Endothelial cell of umbilical vein (primary cell): ENCODE measurements around the gene TCERG1L. TPM values are rescaled to one million over a fixed set of nuclear protein-coding genes. Genes with fewer than 3 reads are reported as not detected.

ENCODE experiments used
- BruUV-seq: library from RNA; stranded (reverse); fragments of 400-500 nt; replicated peaks from 2 replicates; lab custom pipeline; 2021; lab: Mats Ljungman, UMichigan
- CTCF ChIA-PET: fragments of 300-600, 350-600 bp; sonication (Branson Sonifier 250); formaldehyde crosslinking; loops from one replicate; lab custom pipeline; 2021; ENCODE audit warnings: antibody characterized with exemption, inconsistent platforms; lab: Charles Lee
- POLR2A ChIA-PET: fragments of 300-600, 350-600 bp; sonication (Branson Sonifier 250); formaldehyde crosslinking; loops from one replicate; lab custom pipeline; 2021; ENCODE audit warnings: antibody characterized with exemption, inconsistent platforms; lab: Charles Lee
- DNase-seq: peaks from one replicate; pipeline ENCODE4 v3.0.0-alpha.2; 2011; ENCODE audit warnings: low read depth, low spot score
- FAIRE-seq: peaks from 2 replicates; lab custom pipeline; 2011; peaks lifted over from hg19 to GRCh38; lab: Jason Lieb, UNC
- H2AFZ ChIP-seq: 2 replicates; pipeline ENCODE4 v1.6.0; 2012; ENCODE audit warnings: low read depth, low read length, control low read depth, inconsistent platforms
- H3K27ac ChIP-seq: 2 replicates; pipeline ENCODE4 v1.5.1; 2011; ENCODE audit warnings: low read depth, mild to moderate bottlenecking, control low read depth, low read length, moderate library complexity; ENCODE audit not compliant: insufficient read depth
- H3K27me3 ChIP-seq, 2 experiments: 2 replicates each; pipeline versions ENCODE4 v1.6.0 to v1.6.1; 2011; ENCODE audit warnings: low read length in 2 of 2, mixed read lengths in 1 of 2; ENCODE audit not compliant: control insufficient read depth in 2 of 2, insufficient read depth in 2 of 2
- H3K36me3 ChIP-seq, 2 experiments: 2 replicates in 1 of 2; 3 replicates in 1 of 2; pipeline ENCODE4 v1.5.1; 2011; ENCODE audit warnings: low read length in 2 of 2, mild to moderate bottlenecking in 1 of 2, moderate library complexity in 1 of 2; ENCODE audit not compliant: control insufficient read depth in 2 of 2, insufficient read depth in 2 of 2; ENCODE audit errors: extremely low read depth in 1 of 2
- H3K4me1 ChIP-seq: 3 replicates; pipeline ENCODE4 v1.5.1; 2011; ENCODE audit warnings: mild to moderate bottlenecking, low read length; ENCODE audit not compliant: control insufficient read depth, insufficient read depth; ENCODE audit errors: extremely low read depth
- H3K4me2 ChIP-seq: 2 replicates; pipeline ENCODE4 v1.6.1; 2011; ENCODE audit warnings: low read length, control low read depth, mixed read lengths; ENCODE audit not compliant: insufficient read depth
- H3K4me3 ChIP-seq, 3 experiments: fragments of 200-600 bp in 1 of 3; sonication (generic), shearing (Covaris generic) in 1 of 3; replicated peaks in 1 of 3; 2 replicates each; pipeline ENCODE4 v1.5.1; 2011 to 2016; ENCODE audit warnings: control low read depth in 3 of 3, low read length in 3 of 3, mild to moderate bottlenecking in 2 of 3, inconsistent platforms in 1 of 3, low read depth in 1 of 3, moderate library complexity in 1 of 3; ENCODE audit not compliant: insufficient read depth in 1 of 3
- H3K79me2 ChIP-seq: 2 replicates; pipeline ENCODE4 v1.6.0; 2012; ENCODE audit warnings: low read length, inconsistent platforms; ENCODE audit not compliant: control insufficient read depth, insufficient read depth
- H3K9ac ChIP-seq: replicated peaks from 2 replicates; pipeline ENCODE3; 2011; ENCODE audit warnings: low read length, control low read depth; ENCODE audit not compliant: insufficient read depth; ENCODE audit errors: extremely low read depth
- H3K9me1 ChIP-seq: replicated peaks from 3 replicates; pipeline ENCODE4 v1.6.0; 2011; ENCODE audit warnings: mild to moderate bottlenecking, low read length; ENCODE audit not compliant: control insufficient read depth, insufficient read depth; ENCODE audit errors: extremely low read depth
- H3K9me3 ChIP-seq: replicated peaks from 2 replicates; pipeline ENCODE4 v1.5.1; 2012; ENCODE audit warnings: low read length, inconsistent platforms; ENCODE audit not compliant: control insufficient read depth, insufficient read depth
- H4K20me1 ChIP-seq: replicated peaks from 2 replicates; pipeline ENCODE3; 2011; ENCODE audit warnings: mild to moderate bottlenecking, low read length; ENCODE audit not compliant: control insufficient read depth, insufficient read depth; ENCODE audit errors: extremely low read depth
- EZH2 ChIP-seq: IDR thresholded peaks from 2 replicates; pipeline ENCODE4 v1.6.1; 2012; ENCODE audit warnings: borderline replicate concordance, low read depth, mild to moderate bottlenecking, moderate library complexity, low read length, inconsistent platforms; ENCODE audit not compliant: severe bottlenecking
- FOS ChIP-seq: IDR thresholded peaks from 2 replicates; pipeline ENCODE4 v1.6.1; 2011; ENCODE audit warnings: mild to moderate bottlenecking, low read length, moderate library complexity, borderline replicate concordance; ENCODE audit not compliant: insufficient read depth
- GATA2 ChIP-seq: IDR thresholded peaks from 2 replicates; pipeline ENCODE4 v1.7.0; 2011; ENCODE audit warnings: low read depth, mild to moderate bottlenecking, moderate library complexity, mixed read lengths, low read length; ENCODE audit not compliant: insufficient read length, insufficient read depth
- JUN ChIP-seq: IDR thresholded peaks from 2 replicates; pipeline ENCODE4 v1.6.1; 2011; ENCODE audit warnings: borderline replicate concordance, low read depth; ENCODE audit not compliant: insufficient read length, insufficient read depth
- MYC ChIP-seq: IDR thresholded peaks from one replicate; pipeline ENCODE4 v1.6.1; 2011; ENCODE audit warnings: mild to moderate bottlenecking, low read depth, low read length
- POLR2A ChIP-seq: IDR thresholded peaks from 2 replicates; pipeline ENCODE4 v1.6.1; 2012; ENCODE audit warnings: low read depth, mild to moderate bottlenecking, control low read depth, low read length
- dilution Hi-C: fragments of 300-500 bp; cut with MboI; formaldehyde crosslinking; loops from one replicate; pipeline ENCODE4 v1.15.0; 2019; ENCODE audit warnings: low sequenced_read_pairs; ENCODE audit not compliant: extremely low pct_ligation_motif_present
- intact Hi-C: fragments of 100-400 bp; cut with micrococcal nuclease; formaldehyde crosslinking; loops from one replicate; pipeline ENCODE4 v1.10.0; 2022
- polyA plus RNA-seq, 4 experiments: library from polyadenylated mRNA; depleted of rRNA in 3 of 4; stranded (reverse) in 3 of 4; unstranded in 1 of 4; fragments of >200 nt; gene quantifications; 2 replicates each; pipeline versions ENCODE4 v1.2.1 to v1.2.3, GENCODE V29; 2011 to 2012; ENCODE audit warnings: missing spikeins in 1 of 4
- total RNA-seq: library from RNA; stranded (reverse); gene quantifications from 2 replicates; pipeline ENCODE4 v1.2.3, GENCODE V29; 2021
- TF ChIP-seq, protein P1 (sequence below), 2 donors: IDR thresholded peaks; 1 replicate in 1 of 2; 2 replicates in 1 of 2; pipeline ENCODE4 v1.5.1; 2011; ENCODE audit warnings: low read length in 2 of 2, mild to moderate bottlenecking in 2 of 2, moderate library complexity in 2 of 2, control low read depth in 1 of 2, inconsistent platforms in 1 of 2, low read depth in 1 of 2; ENCODE audit not compliant: insufficient read depth in 1 of 2; ENCODE audit errors: extremely low read depth in 1 of 2
- TF ChIP-seq, protein P2 (sequence below): IDR thresholded peaks from 2 replicates; pipeline ENCODE4 v1.6.1; 2011; ENCODE audit not compliant: insufficient read depth, insufficient read length

Gene TCERG1L
- total and polyA plus RNA-seq, 2 donors (not counting 3 experiments of a cell fraction or from before 2014, with no cell fraction given) = not detected

DNA sequence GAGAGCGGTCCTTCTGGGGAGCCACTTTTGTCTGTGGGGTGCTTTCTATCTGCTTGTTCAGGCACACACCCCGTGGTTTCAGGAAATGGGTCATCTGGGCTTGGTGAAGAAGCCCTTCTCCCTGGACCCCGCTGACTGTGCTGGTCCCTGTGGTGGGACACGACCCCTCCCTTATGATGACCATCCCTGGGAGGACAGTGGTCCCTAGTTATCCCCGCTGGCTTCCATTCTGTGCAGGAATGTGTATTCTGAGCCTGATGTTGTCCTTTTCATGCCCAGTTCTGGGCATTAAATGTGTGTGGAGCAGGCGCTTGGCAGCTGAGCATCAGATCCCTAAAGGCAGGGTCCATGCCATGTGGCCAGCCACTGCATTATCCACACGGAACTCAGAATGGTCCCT, 71.6 kb downstream of the TCERG1L start:
- TF ChIP-seq POLR2A (no peak), FOS (no peak), EZH2 (no peak), GATA2 (no peak), JUN (no peak)
- TF ChIP-seq, protein P1, sequence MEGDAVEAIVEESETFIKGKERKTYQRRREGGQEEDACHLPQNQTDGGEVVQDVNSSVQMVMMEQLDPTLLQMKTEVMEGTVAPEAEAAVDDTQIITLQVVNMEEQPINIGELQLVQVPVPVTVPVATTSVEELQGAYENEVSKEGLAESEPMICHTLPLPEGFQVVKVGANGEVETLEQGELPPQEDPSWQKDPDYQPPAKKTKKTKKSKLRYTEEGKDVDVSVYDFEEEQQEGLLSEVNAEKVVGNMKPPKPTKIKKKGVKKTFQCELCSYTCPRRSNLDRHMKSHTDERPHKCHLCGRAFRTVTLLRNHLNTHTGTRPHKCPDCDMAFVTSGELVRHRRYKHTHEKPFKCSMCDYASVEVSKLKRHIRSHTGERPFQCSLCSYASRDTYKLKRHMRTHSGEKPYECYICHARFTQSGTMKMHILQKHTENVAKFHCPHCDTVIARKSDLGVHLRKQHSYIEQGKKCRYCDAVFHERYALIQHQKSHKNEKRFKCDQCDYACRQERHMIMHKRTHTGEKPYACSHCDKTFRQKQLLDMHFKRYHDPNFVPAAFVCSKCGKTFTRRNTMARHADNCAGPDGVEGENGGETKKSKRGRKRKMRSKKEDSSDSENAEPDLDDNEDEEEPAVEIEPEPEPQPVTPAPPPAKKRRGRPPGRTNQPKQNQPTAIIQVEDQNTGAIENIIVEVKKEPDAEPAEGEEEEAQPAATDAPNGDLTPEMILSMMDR (IDR thresholded peaks at IDR 0.05; ENCODE audit: extremely low read depth in 1 of 2, insufficient read depth in 1 of 2, low read depth in 1 of 2, low read length in 2 of 2) = no peak
- TF ChIP-seq, protein P2, sequence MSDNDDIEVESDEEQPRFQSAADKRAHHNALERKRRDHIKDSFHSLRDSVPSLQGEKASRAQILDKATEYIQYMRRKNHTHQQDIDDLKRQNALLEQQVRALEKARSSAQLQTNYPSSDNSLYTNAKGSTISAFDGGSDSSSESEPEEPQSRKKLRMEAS = no peak
- dilution Hi-C loops (no loop called here), intact Hi-C loops (no loop called here)
- BruUV-seq = no TSS peak
- H3K9me1 ChIP-seq = no peaks in the 10 kb centered on the region
- no peaks in the 10 kb centered on the region for H3K79me2 ChIP-seq
- DNase-seq (no peak), FAIRE-seq (no peak)
- no peak overlapping the region for H3K4me2 ChIP-seq
- ChIA-PET POLR2A (no interaction called here), CTCF (no interaction called here)
- H3K4me1 ChIP-seq = no peaks in the 10 kb centered on the region
- H3K36me3 ChIP-seq = no peaks in the 10 kb centered on the region
- no peak overlapping the region for H3K27ac ChIP-seq
- no peak overlapping the region for H3K4me3 ChIP-seq
- H3K27me3 ChIP-seq = no peaks in the 10 kb centered on the region
- no peaks in the 10 kb centered on the region for H4K20me1 ChIP-seq
- H2AFZ ChIP-seq = no peak overlapping the region
- H3K9ac ChIP-seq = no peak overlapping the region
- H3K9me3 ChIP-seq = peaks cover 4% of the 10 kb centered on the region

DNA sequence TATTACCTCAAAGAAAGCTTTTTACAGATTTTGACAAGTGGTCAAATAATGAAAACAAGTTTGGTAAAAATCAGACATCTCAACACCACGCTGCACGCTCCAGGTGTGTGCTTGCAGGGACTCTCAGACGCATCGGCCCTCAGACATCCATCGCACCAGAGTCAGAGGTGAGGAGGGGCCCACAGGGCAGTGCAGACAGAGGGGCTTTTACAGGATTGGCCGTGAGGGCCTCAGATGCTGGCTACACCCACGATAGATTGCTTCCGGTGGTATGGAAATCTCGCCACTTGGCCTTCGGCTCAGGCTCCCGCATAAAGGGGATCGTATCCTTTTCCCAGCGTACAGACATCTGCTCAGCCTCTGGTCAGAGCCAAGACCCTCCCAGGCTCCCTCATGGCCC, 72.1 kb downstream of the TCERG1L start:
- POLR2A ChIA-PET = no interaction called here
- no peaks in the 10 kb centered on the region for H3K9me1 ChIP-seq
- no peak overlapping the region for H3K9ac ChIP-seq
- no peaks in the 10 kb centered on the region for H4K20me1 ChIP-seq
- H3K27ac ChIP-seq = no peak overlapping the region
- no TSS peak for BruUV-seq
- no peak for FAIRE-seq
- DNase-seq = no peak
- no peaks in the 10 kb centered on the region for H3K36me3 ChIP-seq
- TF ChIP-seq MYC = no peak
- TF ChIP-seq GATA2 = no peak
- TF ChIP-seq JUN = no peak
- H3K79me2 ChIP-seq = no peaks in the 10 kb centered on the region
- peaks cover 4% of the 10 kb centered on the region for H3K9me3 ChIP-seq
- no peak overlapping the region for H3K4me3 ChIP-seq
- H2AFZ ChIP-seq = no peak overlapping the region
- no peaks in the 10 kb centered on the region for H3K4me1 ChIP-seq
- no peaks in the 10 kb centered on the region for H3K27me3 ChIP-seq
- dilution Hi-C loops (no loop called here), intact Hi-C loops (no loop called here)
- H3K4me2 ChIP-seq = no peak overlapping the region
- CTCF ChIA-PET = no interaction called here
